C1 segment of cervical spinal cord (tissue), 14 donors: ENCODE measurements around the gene AKAP13.
"Not testable (repeated sequence)": the region's sequence is repeated elsewhere in the genome, so short reads cannot be mapped to it uniquely, and the experiment has no call there.

Experiments used
- DNase-seq, 14 donors: peaks; one replicate each; lab custom pipeline; 2025; lab: John Stamatoyannopoulos, UW

Gene AKAP13

GRCh38 chr15:85665677-85666076, 285.3 kb downstream of the AKAP13 start:
- DNase-seq: not testable (repeated sequence)

- no peak for DNase-seq
These were observed 287.4 kb downstream of the AKAP13 start for GRCh38 chr15:85667491-85668424.

GRCh38 chr15:85671156-85671555, 290.8 kb downstream of the AKAP13 start:
- no peak for DNase-seq

GRCh38 chr15:85672332-85673084, 292.1 kb downstream of the AKAP13 start:
- no peak for DNase-seq

GRCh38 chr15:85673326-85673725, 292.9 kb downstream of the AKAP13 start:
- DNase-seq: no peak

- no peak for DNase-seq
These were observed 296.1 kb downstream of the AKAP13 start for GRCh38 chr15:85676342-85677098.

- no peak for DNase-seq
These were observed 298.8 kb downstream of the AKAP13 start for GRCh38 chr15:85679231-85679630.

GRCh38 chr15:85681386-85681785, 301.0 kb downstream of the AKAP13 start:
- no peak for DNase-seq

- DNase-seq: no peak
These were observed 303.8 kb downstream of the AKAP13 start for GRCh38 chr15:85684174-85684710.

- DNase-seq: no peak
These were observed 305.0 kb downstream of the AKAP13 start for GRCh38 chr15:85685356-85685755.

GRCh38 chr15:85687329-85687728, 306.9 kb downstream of the AKAP13 start:
- DNase-seq: no peak

- DNase-seq: no peak
These were observed 308.3 kb downstream of the AKAP13 start for GRCh38 chr15:85688711-85689110.

- peak in 5 of 14 donors; percentile 9 to 46 (median 28) for DNase-seq
These were observed 309.3 kb downstream of the AKAP13 start for GRCh38 chr15:85689729-85690128.

- no peak for DNase-seq
These were observed 310.3 kb downstream of the AKAP13 start for GRCh38 chr15:85690561-85691231.

GRCh38 chr15:85691350-85692240, 311.2 kb downstream of the AKAP13 start:
- DNase-seq: no peak

- DNase-seq: no peak
These were observed 311.9 kb downstream of the AKAP13 start for GRCh38 chr15:85692321-85692720.

GRCh38 chr15:85692873-85693272, 312.5 kb downstream of the AKAP13 start:
- peak in 1 of 14 donors; percentile 7 for DNase-seq

GRCh38 chr15:85693277-85693676, 312.9 kb downstream of the AKAP13 start:
- no peak for DNase-seq

- DNase-seq: no peak
These were observed 313.7 kb downstream of the AKAP13 start for GRCh38 chr15:85694091-85694490.

GRCh38 chr15:85700767-85701166, 320.4 kb downstream of the AKAP13 start:
- no peak for DNase-seq
